ENCODE data around the gene PIK3R3. TPM values are rescaled to one million over a fixed set of nuclear protein-coding genes. Genes with fewer than 3 reads are reported as not detected.

The PIK3R3 gene
- total RNA-seq, 1 experiment from 2014 or later, result 9.0 TPM

GRCh38 chr1:46118856-46119255, 13.6 kb downstream of the PIK3R3 start:
- no peak for ATAC-seq
- no peak for DNase-seq (ENCODE audit: low spot score)
- ChIA-PET POLR2A (no interaction called here), CTCF (no interaction called here)
- TF ChIP-seq CBFB (CRISPR knock-in tag; IDR thresholded peaks at IDR 0.05; ENCODE audit: low read depth), result no peak
- TF ChIP-seq MAX (CRISPR knock-in tag; IDR thresholded peaks at IDR 0.05), result no peak
- no peak for TF ChIP-seq CREB1 (CRISPR knock-in tag; IDR thresholded peaks at IDR 0.05)
- no peak for TF ChIP-seq ZNF671 (CRISPR knock-in tag; IDR thresholded peaks at IDR 0.05)
- TF ChIP-seq OVOL2 (CRISPR knock-in tag; IDR thresholded peaks at IDR 0.05; ENCODE audit: borderline replicate concordance), result no peak
- no peak for TF ChIP-seq TP53 (CRISPR knock-in tag; IDR thresholded peaks at IDR 0.05)
- no peak overlapping the region for H3K4me3 Mint-ChIP-seq
- no peaks in the 10 kb centered on the region for H3K9me3 Mint-ChIP-seq
- peaks cover 10% of the 10 kb centered on the region for H3K4me1 Mint-ChIP-seq
- H3K36me3 Mint-ChIP-seq, result no peaks in the 10 kb centered on the region
- no peaks in the 10 kb centered on the region for H3K27me3 Mint-ChIP-seq (ENCODE audit: low read depth)
- no peak overlapping the region for H3K27ac Mint-ChIP-seq

GRCh38 chr1:46117810-46118494, 14.5 kb downstream of the PIK3R3 start:
- Mint-ChIP-seq H3K4me3 (no peak overlapping the region), H3K4me1 (peaks cover 10% of the 10 kb centered on the region), H3K9me3 (no peaks in the 10 kb centered on the region), H3K27ac (no peak overlapping the region), H3K27me3 (ENCODE audit: low read depth) (no peaks in the 10 kb centered on the region), H3K36me3 (no peaks in the 10 kb centered on the region)
- DNase-seq (ENCODE audit: low spot score) (no peak), ATAC-seq (no peak)
- no peak for TF ChIP-seq HMGXB4 (CRISPR knock-in tag; IDR thresholded peaks at IDR 0.05)
- TF ChIP-seq OVOL2 (CRISPR knock-in tag; IDR thresholded peaks at IDR 0.05; ENCODE audit: borderline replicate concordance), result no peak
- TF ChIP-seq JAZF1 (CRISPR knock-in tag; IDR thresholded peaks at IDR 0.05), result no peak
- TF ChIP-seq ZNF121 (CRISPR knock-in tag; IDR thresholded peaks at IDR 0.05), result no peak; the same call in 1 of the 2 replicates
- no peak for TF ChIP-seq NFE2L1 (CRISPR knock-in tag; IDR thresholded peaks at IDR 0.05)
- no peak for TF ChIP-seq FOXK1 (CRISPR knock-in tag; IDR thresholded peaks at IDR 0.05)
- TF ChIP-seq ZNF416 (CRISPR knock-in tag; IDR thresholded peaks at IDR 0.05), result no peak
- no peak for TF ChIP-seq NFATC4 (CRISPR knock-in tag; IDR thresholded peaks at IDR 0.05)
- TF ChIP-seq CREM (CRISPR knock-in tag; IDR thresholded peaks at IDR 0.05), result no peak
- TF ChIP-seq E2F1 (CRISPR knock-in tag; IDR thresholded peaks at IDR 0.05), result no peak
- TF ChIP-seq CDX4 (CRISPR knock-in tag; IDR thresholded peaks at IDR 0.05; ENCODE audit: borderline replicate concordance), result no peak
- TF ChIP-seq STAT6 (CRISPR knock-in tag; conservative IDR thresholded peaks at IDR 0.05; ENCODE audit: low read depth), result no peak
- TF ChIP-seq CREB1 (CRISPR knock-in tag; IDR thresholded peaks at IDR 0.05), result no peak
- CTCF ChIA-PET, result interaction anchor here (1.2 kb wide), 1 partner anchor 106 kb away, joined by 4 read pairs; no protein-coding TSS in a partner anchor
- POLR2A ChIA-PET, result no interaction called here

Measured in WTC11 (cell line).